ENCODE data around the gene CD7. TPM values are rescaled to one million over a fixed set of nuclear protein-coding genes. Genes with fewer than 3 reads are reported as not detected.

CD7 gene
- total and polyA plus RNA-seq, 9 of the 15 experiments (the other 6 are each of a cell fraction or from before 2014, with no cell fraction given): 0.21 to 0.35 TPM; not detected in 7

DNA sequence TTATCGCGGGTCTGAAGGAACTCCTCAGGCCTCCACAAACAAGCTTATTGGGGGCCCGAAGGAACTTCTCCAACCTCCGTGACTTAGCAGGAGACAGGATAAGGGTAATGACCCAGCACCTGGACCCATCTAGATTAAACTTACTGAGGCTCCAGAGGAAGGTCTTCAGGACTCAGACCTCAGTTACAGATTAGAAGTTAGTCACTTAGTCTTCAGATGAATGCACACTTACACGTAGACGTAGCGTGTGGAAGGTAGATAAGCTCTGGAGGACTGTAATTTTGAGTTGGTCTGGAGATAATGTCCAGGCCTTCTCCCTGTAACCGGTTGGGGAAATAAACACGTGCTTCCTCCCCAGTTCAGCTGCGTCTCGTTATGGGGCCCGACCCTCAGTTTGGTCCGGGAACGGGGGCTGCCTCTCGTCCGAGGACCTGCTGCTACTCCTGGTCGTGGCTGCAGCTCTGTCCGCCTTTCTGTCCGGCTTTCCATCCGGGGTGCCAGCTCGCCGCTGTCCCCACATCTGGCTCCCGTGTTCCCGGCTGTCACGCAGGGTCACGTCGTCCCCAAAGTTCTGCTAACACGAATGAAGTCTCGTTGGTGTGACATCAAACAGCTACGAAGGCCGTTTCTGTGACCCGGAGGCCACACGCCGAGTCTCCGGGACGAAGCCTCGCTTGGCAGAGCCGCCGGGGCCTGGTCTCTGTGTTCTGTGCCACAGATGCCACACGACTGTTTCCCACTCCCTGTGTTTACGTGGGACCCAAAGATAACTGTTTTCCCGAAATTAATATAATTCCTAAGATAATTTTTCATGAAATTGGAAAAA, 28.0 kb upstream of the CD7 start (continued):
- TF ChIP-seq, protein P1, sequence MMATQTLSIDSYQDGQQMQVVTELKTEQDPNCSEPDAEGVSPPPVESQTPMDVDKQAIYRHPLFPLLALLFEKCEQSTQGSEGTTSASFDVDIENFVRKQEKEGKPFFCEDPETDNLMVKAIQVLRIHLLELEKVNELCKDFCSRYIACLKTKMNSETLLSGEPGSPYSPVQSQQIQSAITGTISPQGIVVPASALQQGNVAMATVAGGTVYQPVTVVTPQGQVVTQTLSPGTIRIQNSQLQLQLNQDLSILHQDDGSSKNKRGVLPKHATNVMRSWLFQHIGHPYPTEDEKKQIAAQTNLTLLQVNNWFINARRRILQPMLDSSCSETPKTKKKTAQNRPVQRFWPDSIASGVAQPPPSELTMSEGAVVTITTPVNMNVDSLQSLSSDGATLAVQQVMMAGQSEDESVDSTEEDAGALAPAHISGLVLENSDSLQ (IDR thresholded peaks at IDR 0.05): 0 out of 2 replicates have a peak, but pooled peaks have one; percentile 28
- TF ChIP-seq, protein P2, sequence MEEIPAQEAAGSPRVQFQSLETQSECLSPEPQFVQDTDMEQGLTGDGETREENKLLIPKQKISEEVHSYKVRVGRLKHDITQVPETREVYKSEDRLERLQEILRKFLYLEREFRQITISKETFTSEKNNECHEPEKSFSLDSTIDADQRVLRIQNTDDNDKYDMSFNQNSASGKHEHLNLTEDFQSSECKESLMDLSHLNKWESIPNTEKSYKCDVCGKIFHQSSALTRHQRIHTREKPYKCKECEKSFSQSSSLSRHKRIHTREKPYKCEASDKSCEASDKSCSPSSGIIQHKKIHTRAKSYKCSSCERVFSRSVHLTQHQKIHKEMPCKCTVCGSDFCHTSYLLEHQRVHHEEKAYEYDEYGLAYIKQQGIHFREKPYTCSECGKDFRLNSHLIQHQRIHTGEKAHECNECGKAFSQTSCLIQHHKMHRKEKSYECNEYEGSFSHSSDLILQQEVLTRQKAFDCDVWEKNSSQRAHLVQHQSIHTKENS (CRISPR knock-in tag; IDR thresholded peaks at IDR 0.05): no peak
- TF ChIP-seq ZNF347 (CRISPR knock-in tag; IDR thresholded peaks at IDR 0.05; ENCODE audit: low read depth) (no peak), SIX5 (IDR thresholded peaks at IDR 0.05; ENCODE audit: borderline replicate concordance in 1 of 2, insufficient read depth in 1 of 2, low read depth in 1 of 2, low read length in 2 of 2) (no peak), HOXB6 (CRISPR knock-in tag; IDR thresholded peaks at IDR 0.05; ENCODE audit: borderline replicate concordance) (peak; percentile 22; the same call in 1 of the 2 replicates), SP2 (IDR thresholded peaks at IDR 0.05; ENCODE audit: extremely low read depth, low read depth, low read length, poor library complexity, severe bottlenecking) (no peak), BCOR (IDR thresholded peaks at IDR 0.05) (peak; percentile 94), DDX20 (tag; IDR thresholded peaks at IDR 0.05; ENCODE audit: low read depth) (no peak), ILF3 (IDR thresholded peaks at IDR 0.05; ENCODE audit: borderline replicate concordance) (no peak), PCBP1 (IDR thresholded peaks at IDR 0.05; ENCODE audit: low read depth, low read length, poor library complexity, severe bottlenecking) (no peak), RBM14 (IDR thresholded peaks at IDR 0.05; ENCODE audit: borderline replicate concordance, insufficient read depth, low read depth, low read length) (no peak), PTRF (tag; IDR thresholded peaks at IDR 0.05) (0 out of 2 replicates have a peak, but pooled peaks have one; percentile 19)
- TF ChIP-seq, protein P3, sequence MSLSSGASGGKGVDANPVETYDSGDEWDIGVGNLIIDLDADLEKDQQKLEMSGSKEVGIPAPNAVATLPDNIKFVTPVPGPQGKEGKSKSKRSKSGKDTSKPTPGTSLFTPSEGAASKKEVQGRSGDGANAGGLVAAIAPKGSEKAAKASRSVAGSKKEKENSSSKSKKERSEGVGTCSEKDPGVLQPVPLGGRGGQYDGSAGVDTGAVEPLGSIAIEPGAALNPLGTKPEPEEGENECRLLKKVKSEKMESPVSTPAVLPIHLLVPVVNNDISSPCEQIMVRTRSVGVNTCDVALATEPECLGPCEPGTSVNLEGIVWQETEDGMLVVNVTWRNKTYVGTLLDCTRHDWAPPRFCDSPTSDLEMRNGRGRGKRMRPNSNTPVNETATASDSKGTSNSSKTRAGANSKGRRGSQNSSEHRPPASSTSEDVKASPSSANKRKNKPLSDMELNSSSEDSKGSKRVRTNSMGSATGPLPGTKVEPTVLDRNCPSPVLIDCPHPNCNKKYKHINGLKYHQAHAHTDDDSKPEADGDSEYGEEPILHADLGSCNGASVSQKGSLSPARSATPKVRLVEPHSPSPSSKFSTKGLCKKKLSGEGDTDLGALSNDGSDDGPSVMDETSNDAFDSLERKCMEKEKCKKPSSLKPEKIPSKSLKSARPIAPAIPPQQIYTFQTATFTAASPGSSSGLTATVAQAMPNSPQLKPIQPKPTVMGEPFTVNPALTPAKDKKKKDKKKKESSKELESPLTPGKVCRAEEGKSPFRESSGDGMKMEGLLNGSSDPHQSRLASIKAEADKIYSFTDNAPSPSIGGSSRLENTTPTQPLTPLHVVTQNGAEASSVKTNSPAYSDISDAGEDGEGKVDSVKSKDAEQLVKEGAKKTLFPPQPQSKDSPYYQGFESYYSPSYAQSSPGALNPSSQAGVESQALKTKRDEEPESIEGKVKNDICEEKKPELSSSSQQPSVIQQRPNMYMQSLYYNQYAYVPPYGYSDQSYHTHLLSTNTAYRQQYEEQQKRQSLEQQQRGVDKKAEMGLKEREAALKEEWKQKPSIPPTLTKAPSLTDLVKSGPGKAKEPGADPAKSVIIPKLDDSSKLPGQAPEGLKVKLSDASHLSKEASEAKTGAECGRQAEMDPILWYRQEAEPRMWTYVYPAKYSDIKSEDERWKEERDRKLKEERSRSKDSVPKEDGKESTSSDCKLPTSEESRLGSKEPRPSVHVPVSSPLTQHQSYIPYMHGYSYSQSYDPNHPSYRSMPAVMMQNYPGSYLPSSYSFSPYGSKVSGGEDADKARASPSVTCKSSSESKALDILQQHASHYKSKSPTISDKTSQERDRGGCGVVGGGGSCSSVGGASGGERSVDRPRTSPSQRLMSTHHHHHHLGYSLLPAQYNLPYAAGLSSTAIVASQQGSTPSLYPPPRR (CRISPR knock-in tag; IDR thresholded peaks at IDR 0.05; ENCODE audit: borderline replicate concordance): no peak
- TF ChIP-seq, protein P4, sequence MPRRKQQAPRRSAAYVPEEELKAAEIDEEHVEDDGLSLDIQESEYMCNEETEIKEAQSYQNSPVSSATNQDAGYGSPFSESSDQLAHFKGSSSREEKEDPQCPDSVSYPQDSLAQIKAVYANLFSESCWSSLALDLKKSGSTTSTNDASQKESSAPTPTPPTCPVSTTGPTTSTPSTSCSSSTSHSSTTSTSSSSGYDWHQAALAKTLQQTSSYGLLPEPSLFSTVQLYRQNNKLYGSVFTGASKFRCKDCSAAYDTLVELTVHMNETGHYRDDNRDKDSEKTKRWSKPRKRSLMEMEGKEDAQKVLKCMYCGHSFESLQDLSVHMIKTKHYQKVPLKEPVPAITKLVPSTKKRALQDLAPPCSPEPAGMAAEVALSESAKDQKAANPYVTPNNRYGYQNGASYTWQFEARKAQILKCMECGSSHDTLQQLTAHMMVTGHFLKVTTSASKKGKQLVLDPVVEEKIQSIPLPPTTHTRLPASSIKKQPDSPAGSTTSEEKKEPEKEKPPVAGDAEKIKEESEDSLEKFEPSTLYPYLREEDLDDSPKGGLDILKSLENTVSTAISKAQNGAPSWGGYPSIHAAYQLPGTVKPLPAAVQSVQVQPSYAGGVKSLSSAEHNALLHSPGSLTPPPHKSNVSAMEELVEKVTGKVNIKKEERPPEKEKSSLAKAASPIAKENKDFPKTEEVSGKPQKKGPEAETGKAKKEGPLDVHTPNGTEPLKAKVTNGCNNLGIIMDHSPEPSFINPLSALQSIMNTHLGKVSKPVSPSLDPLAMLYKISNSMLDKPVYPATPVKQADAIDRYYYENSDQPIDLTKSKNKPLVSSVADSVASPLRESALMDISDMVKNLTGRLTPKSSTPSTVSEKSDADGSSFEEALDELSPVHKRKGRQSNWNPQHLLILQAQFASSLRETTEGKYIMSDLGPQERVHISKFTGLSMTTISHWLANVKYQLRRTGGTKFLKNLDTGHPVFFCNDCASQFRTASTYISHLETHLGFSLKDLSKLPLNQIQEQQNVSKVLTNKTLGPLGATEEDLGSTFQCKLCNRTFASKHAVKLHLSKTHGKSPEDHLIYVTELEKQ (CRISPR knock-in tag; IDR thresholded peaks at IDR 0.05): peak; percentile 69; the same call in 1 of the 2 replicates

Measured in K562 (cell line).